NCI-H2107 (cell line): ENCODE results near the gene CLEC7A.

Source experiments
- DNase-seq: peaks from one replicate; lab custom pipeline; 2025; lab: John Stamatoyannopoulos, UW

CLEC7A gene

GRCh38 chr12:10094646-10095395, 35.2 kb downstream of the CLEC7A start:
- no peak for DNase-seq

DNA sequence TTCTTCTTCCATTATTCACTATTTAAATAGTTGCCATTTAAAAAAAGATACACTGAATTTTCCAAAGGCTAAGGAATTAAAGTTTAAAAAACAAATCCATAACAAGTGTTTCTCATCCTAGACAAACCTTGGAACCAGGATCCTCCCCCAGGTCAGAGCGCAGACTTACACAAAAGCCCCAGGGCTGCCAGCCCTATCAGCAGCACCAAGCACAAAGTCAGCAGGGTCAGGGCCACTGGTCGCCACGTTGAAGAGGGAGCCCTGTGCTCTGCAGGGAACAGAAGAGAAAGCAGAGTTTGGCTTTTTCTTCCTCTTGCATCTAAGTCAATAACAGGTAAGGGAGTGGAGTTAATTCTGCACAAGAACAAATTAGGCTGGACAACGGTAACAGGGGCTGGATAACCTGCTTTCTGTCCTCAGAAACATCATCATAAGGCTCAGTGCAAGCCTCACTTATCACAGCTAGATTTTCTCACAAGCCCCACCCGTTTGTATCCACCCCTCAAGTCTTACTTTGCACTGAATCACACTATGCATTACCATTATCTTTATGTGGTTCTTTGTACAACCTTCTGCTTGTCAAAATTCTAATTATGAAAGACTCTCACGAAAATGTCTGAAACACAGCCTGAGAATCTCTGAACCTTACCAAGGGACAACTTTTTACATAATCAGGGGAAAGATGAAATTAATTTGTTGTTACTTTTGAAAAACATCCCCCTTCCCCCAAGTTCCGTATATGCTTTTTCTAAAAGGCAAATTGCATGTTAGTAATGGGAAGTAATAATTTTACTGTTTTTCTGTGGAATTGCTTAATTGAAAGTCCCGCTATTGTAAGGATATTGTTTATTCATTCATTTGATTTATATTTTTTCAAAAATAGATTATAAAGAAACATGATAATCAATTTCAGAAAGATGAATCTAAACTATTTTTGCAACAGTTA, 40.8 kb downstream of the CLEC7A start:
- no peak for DNase-seq

DNA sequence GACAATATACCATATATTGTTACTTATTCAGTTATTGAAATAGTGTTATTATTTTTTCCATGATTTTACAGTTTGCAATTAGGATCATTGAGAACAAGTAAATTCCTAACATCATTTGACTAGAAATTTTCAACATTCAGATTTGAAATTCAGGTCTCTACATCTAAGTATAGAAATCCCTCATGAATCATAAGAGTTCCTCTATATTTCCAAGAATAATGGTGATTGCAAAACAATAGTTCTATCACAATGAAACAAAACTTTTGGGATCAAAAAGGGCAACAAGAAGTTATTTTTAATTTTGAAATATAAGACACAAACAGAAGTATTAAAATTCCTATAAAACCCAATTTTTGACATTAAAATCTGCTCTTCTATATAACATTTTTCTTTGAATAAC, 42.0 kb downstream of the CLEC7A start:
- no peak for DNase-seq

GRCh38 chr12:10086387-10086786, 43.6 kb downstream of the CLEC7A start:
- no peak for DNase-seq

DNA sequence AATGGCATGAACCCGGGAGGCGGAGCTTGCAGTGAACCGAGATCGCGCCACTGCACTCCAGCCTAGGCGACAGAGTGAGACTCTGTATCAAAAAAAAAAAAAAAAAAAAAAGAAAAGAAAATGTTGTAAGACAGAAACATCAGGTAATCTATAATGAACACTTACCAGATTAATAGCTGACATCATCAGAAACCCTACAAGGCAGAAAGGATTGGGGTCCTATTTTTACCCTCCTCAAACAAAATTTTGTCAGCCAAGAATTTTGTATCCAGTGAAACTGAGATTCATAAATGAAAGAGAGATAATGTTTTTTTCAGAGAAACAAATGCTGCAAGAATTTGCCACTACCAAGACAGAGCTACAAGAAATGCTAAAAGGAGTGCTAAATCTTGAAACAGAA, 45.3 kb downstream of the CLEC7A start:
- no peak for DNase-seq

DNA sequence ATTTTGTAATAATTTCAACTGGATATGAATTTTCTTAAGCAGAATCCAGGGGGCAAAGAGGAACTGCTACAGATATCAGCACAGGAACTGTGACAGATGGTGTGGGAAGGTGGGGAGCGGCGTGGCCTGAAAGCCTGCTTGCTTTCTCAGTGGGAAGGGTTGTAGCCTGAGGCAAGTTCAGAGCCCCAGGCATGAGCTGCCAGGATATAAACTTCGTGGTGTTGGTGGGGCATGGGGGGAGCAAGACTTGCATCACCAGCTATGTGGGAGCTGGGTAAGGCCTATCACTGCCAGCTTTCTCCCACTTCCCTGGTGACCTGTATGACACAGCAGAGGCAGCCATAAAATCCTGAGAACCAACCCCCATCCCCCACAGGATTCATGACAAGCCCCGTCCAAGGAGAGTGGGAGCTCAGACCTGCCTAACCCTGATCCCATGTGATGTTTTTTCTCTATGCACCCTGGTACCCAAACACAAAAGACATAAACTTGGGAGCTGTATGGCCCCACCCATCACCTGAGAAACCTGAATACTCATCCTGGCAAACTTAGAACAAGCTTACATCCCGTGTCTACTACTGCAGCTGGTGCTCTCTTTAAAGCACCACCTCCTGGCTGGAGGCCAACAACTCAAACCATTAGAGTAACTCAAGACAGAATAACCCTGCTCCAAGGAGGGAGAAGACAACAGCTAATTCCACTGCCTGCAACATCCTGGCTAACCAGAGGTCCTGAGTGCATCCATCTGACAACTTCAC, 47.7 kb downstream of the CLEC7A start:
- DNase-seq = no peak

DNA sequence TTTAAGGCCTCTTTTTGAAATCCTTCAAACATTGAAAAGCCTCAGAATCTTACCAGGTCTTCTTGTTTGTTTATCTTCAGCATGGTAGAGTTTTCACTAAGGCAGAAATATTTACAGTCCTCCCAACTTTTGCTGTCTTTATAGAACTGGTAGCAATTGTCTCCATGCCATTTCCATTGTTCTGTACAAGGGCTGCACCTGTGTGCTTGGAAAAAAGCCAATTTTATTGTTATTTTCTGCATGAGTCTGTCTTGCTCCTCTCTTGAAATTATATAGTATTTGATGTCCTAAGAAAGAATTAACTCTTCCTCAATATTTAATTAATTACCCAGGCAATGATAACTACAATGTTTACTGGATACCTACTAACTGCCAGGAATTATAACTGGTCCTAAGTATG, 54.5 kb downstream of the CLEC7A start:
- DNase-seq = no peak

DNA sequence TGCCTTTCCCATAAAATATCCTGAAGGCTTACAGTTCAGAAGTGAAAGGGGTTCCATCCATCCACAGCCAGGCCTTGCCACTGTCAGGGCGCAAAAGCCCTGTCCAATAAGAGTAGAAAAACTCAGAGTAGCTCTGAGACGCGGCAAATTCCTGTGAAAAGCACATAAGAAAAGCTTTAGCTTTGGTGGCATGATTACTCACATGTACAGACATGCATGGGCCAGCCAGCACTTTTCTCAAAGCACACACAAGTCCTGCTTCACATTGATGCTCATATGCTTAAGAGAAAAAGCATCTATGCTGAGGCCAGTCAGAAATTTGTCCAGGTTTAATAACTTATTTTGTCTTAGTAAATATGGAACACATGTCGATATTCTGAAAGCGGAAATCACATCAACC, 56.7 kb downstream of the CLEC7A start:
- no peak for DNase-seq

- DNase-seq = no peak
These were observed 57.9 kb downstream of the CLEC7A start for GRCh38 chr12:10072131-10072530.

GRCh38 chr12:10070380-10070779, 59.6 kb downstream of the CLEC7A start:
- DNase-seq = no peak

DNA sequence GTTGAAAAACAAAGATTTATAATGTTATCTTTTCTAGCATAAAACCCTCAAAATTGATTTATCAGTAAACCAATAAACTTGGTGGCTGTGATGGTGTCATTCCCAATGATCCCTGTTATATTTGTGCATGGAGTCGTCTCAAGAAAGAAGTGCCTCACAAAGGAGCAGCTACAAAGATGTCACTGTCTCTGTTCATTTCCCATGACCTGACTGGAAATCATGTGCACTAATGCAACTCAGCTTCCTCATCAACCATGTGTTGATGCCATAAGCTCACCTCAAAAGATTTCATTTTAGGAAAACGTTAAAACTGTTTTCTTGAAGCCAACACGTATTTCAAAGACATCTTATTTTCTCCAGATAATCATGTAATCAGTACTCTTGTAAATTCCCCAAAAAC, 60.0 kb downstream of the CLEC7A start:
- no peak for DNase-seq

- no peak for DNase-seq
These were observed 60.9 kb downstream of the CLEC7A start for GRCh38 chr12:10069099-10069498.

GRCh38 chr12:10068644-10069043, 61.4 kb downstream of the CLEC7A start:
- no peak for DNase-seq

- DNase-seq = no peak
These were observed 62.1 kb downstream of the CLEC7A start for GRCh38 chr12:10067942-10068341.

GRCh38 chr12:10067264-10067663, 62.7 kb downstream of the CLEC7A start:
- no peak for DNase-seq
